HPDE6-E6E7 (cell line): ENCODE results near the gene NSG2.

Source experiments
- DNase-seq: peaks from one replicate; pipeline ENCODE4 v3.0.0; 2011; ENCODE audit warnings: missing footprints; ENCODE audit errors: extremely low spot score

The NSG2 gene

DNA sequence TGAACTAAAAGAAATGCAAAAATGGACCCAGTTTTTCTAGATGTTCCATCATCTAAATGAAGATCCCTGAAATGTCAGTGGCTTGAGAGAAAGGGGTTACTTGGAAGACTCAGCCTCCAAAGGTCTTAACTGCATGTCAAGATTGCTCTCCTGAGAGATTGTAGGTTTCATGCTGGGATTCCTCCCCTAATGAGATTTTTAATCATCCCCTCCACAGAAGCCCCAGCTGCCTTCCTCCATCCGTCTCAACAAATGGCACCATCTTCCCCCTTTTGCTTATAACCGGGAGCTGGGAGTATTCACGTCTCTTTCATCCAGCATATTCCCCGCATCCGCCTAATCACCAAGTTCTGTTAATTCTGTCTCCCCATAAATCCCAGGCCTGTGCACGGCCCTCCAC is 104.5 kb downstream of the NSG2 start:
- no peak for DNase-seq

DNA sequence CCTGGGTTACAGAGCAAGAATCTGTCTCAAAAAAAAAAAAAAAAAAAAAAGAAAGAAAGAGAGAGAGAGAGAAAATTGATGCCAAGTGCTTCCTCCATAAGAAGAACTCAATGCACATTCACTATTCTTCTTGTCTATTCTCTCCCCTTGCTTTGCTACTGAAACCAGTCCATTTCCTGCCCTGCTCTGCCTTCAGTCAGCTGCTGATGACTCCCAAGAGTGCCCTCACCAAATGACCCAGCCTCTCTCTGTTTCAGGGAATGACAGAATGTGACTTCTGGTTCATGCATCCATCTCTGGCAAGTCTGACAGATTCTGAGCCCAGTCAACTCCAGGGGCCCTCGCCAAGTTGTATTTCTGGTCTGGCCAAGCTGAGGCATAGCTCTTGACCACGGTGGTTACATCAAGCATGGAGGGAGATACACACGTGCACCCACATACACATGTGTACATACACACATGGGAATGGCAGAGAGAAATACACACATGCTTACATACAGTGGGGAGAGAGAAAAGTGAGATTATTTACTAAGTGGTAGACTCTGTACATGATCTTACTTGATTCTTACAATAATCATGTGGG is 106.2 kb downstream of the NSG2 start:
- DNase-seq, result no peak

GRCh38 chr5:174154559-174154958 is 109.1 kb downstream of the NSG2 start:
- no peak for DNase-seq

GRCh38 chr5:174155281-174155680 is 109.8 kb downstream of the NSG2 start:
- no peak for DNase-seq

GRCh38 chr5:174155706-174156105 is 110.2 kb downstream of the NSG2 start:
- DNase-seq, result no peak

GRCh38 chr5:174157048-174157447 is 111.5 kb downstream of the NSG2 start:
- no peak for DNase-seq
